Endothelial cell of umbilical vein (primary cell): ENCODE results near the gene KRTAP10-11.

Source experiments
- CTCF ChIP-seq, 2 donors: IDR thresholded peaks; 1 replicate in 1 of 2; 2 replicates in 1 of 2; pipeline ENCODE4 v1.5.1; 2011; ENCODE audit warnings: low read length in 2 of 2, mild to moderate bottlenecking in 2 of 2, moderate library complexity in 2 of 2, control low read depth in 1 of 2, inconsistent platforms in 1 of 2, low read depth in 1 of 2; ENCODE audit not compliant: insufficient read depth in 1 of 2; ENCODE audit errors: extremely low read depth in 1 of 2
- EZH2 ChIP-seq: IDR thresholded peaks from 2 replicates; pipeline ENCODE4 v1.6.1; 2012; ENCODE audit warnings: borderline replicate concordance, low read depth, mild to moderate bottlenecking, moderate library complexity, low read length, inconsistent platforms; ENCODE audit not compliant: severe bottlenecking
- FOS ChIP-seq: IDR thresholded peaks from 2 replicates; pipeline ENCODE4 v1.6.1; 2011; ENCODE audit warnings: mild to moderate bottlenecking, low read length, moderate library complexity, borderline replicate concordance; ENCODE audit not compliant: insufficient read depth
- GATA2 ChIP-seq: IDR thresholded peaks from 2 replicates; pipeline ENCODE4 v1.7.0; 2011; ENCODE audit warnings: low read depth, mild to moderate bottlenecking, moderate library complexity, mixed read lengths, low read length; ENCODE audit not compliant: insufficient read length, insufficient read depth
- MAX ChIP-seq: IDR thresholded peaks from 2 replicates; pipeline ENCODE4 v1.6.1; 2011; ENCODE audit not compliant: insufficient read depth, insufficient read length
- POLR2A ChIP-seq: IDR thresholded peaks from 2 replicates; pipeline ENCODE4 v1.6.1; 2012; ENCODE audit warnings: low read depth, mild to moderate bottlenecking, control low read depth, low read length
- POLR2AphosphoS5 ChIP-seq: IDR thresholded peaks from 2 replicates; pipeline ENCODE4 v1.6.1; 2012; ENCODE audit warnings: low read depth, mild to moderate bottlenecking, control low read depth, low read length, moderate library complexity; ENCODE audit not compliant: insufficient read depth

GRCh38 chr21:44603911-44604310 lies 42.3 kb upstream of the KRTAP10-11 start:
- TF ChIP-seq POLR2A (no peak), EZH2 (no peak), CTCF (IDR thresholded peaks at IDR 0.05; ENCODE audit: extremely low read depth in 1 of 2, insufficient read depth in 1 of 2, low read depth in 1 of 2, low read length in 2 of 2) (no peak), POLR2AphosphoS5 (no peak), MAX (no peak), FOS (no peak), GATA2 (no peak)
